NCI-H748 (cell line): Measurements from ENCODE around the gene TBX10.
"Not testable (repeated sequence)": the region's sequence is repeated elsewhere in the genome, so short reads cannot be mapped to it uniquely, and the experiment has no call there.

ENCODE experiments used
- DNase-seq: peaks from one replicate; lab custom pipeline; 2025; ENCODE audit not compliant: unreplicated experiment; lab: John Stamatoyannopoulos, UW

TBX10 gene

DNA sequence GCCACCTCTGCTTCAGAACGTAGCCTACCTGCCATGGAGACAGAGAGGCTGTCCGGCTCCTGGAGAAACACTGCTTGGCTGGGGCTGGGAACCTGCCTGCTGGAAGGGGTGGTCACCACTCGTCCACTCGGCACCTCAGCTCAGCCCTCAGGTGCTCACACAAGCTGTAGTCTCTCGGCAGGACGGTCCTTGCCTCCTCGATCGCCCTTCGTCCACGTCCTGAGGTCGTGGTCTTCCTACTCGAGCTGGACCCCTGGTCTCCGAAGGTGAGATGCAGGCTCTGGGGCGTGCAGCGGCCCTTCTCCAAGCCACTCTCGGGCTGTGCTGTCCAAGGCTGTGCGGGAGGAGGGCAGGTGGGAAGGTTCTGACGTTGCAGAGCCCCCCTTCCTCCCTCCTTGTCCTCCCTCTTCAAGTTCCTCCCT lies at the start of gene TBX10:
TSS of gene TBX10 (minus strand) at position 326 of the 422 bp plus-strand sequence. CDS start at position 35, 291 bp downstream.
- DNase-seq: no peak

DNA sequence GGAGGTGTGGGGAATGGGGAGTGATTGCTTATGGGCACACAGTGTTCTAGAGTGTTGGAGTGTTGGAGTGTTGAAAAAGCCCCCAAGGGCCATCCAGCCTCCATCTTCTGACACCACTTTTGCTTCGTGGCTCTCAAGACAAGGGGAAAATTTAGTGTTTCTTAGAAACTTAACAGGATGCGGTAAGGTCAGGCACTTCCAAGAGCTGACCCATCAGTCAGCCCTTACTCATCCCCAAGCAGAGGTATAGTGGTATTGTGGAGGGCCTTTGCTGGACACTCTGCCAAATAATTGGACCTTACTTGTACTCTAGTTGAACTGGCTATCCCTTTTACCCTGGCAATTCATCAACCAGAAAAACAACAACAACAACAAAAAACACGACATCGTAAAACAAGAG lies 49.6 kb upstream of the TBX10 start:
- no peak for DNase-seq

DNA sequence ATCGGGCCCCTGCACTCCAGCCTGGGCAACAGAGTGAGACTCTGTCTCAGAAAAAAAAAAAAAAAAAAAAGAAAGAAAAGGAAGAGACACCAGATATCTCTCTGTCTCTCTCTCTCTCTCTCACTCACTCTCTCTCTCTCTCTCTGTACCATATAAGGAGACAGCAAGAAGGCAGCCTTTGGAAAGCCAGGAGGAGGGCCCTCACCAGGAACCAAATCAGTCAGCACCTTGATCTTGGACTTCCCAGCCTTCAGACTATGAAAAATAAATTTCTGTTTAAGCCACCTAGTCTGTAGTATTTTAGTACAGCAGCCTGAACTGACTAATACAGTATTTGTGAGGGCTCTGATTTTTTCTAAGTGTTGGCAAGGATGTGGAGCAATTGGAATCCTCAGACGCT lies 48.4 kb upstream of the TBX10 start:
- no peak for DNase-seq

DNA sequence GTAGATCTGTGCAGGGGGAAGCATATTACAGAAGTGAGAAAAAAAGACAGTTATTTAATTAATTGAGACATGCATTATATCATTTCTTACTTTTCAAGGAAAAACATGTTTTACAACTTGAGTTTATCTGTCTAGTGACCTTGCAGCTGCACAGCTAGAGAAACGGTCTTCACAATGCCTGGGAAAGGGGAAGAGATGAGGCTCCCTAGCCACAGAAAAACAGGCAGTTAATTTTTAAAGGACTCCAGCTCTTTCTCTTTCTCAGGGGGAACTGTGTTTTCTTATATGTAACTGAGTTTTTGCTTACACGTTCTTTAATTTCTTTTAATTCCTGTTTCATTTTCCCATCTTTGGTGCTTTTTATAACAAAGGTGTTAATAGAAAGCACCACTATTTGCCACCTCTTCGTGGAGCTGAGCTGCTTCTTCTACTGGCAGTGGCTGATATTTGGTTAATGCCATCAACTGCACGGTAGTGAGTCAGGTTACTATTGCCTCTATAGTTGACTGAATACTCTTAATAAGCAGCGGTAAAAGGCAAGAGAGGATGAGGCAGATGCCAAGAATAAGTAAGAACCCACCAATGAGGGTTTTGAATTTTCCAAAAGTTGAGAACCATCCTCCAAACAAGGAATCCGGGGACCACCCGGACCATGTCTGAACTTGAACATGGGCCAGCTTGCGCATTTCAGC lies 46.2 kb upstream of the TBX10 start:
- not testable (repeated sequence) for DNase-seq

DNA sequence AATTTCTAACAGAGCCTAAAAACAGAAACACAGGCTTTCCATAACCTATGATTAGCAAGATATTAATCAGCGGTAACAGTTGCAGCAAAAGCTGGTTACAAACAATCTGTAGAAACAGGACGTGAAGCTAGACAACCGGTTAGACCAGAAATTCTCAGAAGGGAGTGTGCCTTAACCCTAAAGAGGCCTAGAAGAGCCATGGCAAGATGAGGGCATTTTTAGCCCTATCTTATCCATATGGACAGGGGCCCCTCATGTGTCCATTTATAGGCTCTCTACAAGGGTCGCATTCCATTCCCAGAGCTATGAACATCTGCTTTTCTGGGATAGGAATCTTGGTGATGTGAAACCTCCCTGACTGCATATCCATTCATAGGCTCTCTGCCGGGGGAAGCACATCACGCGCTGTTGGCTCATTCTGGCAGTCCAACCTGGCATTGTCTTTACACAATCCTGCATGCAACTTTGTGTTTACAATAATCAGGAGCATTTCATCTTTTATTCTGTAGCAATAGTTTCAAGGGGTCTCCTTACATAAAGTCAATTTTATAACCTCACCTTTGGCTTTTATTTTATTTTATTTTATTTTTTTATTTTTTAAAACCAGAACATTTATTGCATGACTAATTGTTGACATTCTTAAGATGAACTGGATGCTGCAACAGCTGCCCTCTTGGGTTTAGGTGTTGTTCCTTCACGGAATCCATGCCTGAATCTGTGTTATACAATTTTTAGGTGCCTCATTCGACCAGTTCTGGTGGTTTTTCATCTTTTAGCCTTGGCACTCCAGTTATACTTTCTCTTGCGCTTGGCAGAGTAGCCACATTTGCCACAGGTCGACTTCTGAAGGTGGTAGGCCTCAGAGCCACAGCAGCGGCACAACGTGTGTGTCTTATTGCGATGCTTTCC lies 42.8 kb upstream of the TBX10 start:
- peak; percentile 46 for DNase-seq

DNA sequence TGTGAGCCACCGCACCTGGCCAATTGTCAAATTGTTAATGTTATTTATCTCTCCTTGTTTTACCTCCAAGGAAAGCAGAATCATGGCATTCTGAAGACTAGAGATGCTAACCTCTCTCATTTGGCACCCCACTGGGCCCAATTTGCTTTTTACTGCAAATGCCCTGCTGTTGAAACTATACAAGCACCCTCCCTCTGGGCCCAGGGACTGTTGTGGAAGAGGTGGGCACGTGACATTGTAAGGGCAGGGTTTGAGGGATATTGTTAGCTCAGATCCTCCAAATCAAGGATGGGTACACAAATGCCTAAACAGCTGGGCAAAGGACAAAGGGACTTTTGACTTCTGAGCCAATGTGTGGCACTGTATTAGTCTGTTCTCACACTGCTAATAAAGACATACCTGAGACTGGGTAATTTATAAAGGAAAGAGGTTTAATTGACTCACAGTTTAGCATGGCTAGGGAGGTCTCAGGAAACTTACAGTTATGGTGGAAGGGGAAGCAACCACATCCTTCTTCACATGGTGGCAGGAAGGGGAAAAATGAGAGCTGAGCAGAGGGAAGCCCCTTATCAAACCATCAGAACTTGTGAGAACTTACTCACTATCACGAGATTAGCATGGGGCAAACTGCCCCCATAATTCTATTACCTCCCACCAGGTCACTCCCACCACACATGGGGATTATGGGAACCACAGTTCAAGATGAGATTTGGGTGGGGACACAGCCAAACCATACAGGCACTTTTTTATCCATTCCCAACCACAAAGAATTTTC lies 41.3 kb upstream of the TBX10 start:
- DNase-seq: peak; percentile 67

DNA sequence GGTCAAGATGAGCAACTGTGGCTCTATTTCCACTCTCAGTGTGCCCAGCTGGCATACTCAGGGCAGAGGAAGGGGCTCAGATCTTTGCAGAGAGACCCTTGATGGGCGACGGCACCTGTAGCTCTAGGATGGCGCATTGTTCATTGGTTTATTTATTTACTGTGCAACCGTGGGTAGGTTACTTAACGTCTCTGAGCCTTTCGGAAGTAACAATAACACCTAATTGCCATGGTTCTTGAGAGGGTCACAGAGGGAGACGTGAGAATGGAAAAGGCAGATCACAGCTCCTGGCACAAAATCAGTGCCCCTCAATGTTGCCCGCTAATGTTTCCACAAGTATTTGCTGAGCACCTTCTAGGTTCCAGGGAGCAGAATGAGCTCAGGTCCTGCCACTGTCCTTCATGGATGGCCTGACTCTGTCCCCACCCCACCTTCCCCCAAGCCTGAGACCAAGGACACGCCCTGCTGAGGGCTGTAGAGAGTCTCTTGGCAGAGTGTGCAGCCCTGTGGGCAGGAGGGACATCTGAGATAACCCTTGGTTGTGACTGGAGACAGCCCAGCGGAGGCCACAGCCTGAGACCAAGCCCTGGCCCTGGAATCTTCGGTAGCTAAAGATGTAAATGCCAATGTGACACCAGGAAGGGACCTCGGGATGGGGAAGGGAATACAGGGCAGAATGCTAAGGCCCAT lies 35.6 kb upstream of the TBX10 start:
- no peak for DNase-seq

DNA sequence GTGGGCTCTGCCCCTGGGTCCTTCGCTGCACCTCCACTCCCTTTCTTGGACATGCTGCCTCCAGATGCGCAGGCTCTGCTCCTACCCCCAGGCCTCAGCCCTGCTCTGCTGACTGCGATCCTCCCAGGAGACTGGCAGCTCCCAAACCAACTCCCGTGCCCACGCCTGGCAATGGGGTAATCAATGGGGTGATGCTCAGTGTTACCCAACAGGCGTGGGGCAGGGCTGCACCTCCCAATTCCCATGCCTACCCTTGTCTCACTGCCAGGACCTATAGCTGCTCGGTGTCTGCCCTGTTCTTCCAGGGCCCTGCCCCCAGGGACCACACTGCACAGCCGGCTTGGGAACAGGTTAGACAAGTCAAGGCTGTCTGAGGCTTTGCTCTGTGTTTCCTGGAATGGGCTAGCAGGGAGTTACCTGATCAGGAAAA lies 34.9 kb upstream of the TBX10 start, which contains the start of gene ALDH3B2:
TSS of gene ALDH3B2 (minus strand) at position 182 of the 430 bp plus-strand sequence. CDS start 7,688 bp downstream, outside the sequence.
- DNase-seq: peak; percentile 17

DNA sequence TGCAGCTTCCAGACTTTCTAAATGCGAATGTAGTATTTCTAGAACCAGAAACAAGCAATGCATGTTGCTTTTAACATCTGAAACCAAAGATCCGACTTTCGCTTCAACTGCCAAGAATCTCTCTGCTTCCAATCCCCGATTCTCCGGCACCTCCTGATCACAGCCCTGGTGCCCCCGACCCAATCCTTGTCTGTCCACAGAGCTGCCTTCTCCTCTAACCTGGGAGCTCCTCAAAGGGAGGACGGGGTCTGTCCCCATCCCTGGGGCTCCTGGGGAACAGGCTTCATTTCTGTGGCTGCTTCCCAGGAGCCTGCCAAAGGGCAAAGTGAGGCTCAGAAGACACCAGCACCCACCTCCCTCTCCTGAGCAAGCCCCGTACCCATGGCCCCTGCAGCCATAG lies 34.3 kb upstream of the TBX10 start:
- DNase-seq: no peak

DNA sequence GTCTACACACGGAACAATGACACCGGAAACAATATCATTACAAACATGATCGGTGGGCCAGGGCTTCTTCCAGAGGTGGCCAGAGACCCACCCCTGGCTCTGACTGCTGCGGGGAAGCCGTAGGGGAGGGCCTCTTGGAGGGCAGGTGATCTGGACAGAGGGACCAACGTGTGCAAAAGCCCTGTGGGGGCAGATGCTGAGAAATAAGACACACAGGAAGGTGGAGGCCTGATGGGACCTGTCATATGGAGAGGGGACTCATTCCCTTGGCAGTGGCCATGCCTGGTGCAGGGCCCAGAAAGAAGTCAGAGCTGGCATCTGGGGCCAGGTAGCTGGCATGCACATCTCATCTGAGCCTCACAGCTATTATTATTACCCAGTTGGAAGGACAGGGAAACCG lies 33.8 kb upstream of the TBX10 start:
- no peak for DNase-seq

DNA sequence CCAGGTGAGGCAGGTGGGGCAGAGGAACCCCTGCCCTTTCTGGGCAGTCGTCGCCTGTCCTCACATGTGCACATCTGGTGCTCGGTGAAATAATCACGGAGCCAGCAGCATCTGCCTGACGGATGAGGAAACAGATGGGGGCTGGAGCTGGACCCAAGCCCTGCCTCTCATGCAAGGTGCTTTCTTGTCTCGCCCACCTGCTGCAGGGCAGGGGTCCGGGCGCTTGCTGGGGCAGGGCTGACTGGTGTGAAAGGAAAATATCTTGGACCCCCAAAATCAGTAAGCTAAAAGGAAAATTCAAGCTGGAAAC lies 31.6 kb upstream of the TBX10 start:
- no peak for DNase-seq

DNA sequence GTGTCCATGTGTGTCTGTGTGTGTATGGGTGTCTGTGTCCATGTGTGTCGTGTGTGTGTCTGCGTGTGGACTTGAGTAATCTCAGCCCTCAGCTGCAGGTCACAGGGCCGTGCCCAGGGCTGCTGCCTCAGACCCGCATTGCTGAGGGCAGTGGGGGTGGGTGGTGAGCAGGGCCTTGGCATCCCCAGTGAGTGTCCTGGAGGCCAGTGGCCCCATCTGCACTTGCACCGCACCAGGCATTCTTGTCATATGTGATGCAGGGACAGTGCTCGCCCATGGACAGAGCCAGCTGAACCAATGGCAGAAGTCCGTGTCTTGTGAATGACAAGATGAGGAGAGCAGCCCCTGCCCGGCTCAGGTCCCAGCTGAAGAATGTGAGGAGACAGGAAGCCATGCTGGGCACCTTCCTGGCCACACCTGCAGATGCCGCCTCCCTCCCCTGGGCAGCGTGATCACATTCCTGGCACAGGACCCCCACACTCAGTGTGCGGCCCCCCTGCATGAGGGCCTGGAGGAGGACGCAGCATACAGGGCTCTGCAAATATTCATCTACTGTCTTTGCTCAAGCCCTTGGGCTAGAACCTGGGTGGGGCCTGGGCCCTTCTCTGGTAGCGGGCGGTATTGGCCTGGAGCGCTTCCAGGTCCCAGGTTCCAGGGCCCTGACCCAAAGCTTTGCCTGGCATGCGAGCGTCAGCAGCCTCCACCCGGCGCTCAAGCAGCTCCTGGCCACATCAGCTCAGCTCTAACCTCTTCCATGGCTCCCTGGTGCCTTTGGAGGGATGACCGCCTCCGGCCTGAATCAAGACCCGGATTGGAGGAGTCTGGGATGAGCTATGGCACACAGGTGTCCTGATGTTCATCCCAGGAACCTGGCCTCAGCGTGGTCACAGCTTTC lies 31.0 kb upstream of the TBX10 start:
- no peak for DNase-seq

DNA sequence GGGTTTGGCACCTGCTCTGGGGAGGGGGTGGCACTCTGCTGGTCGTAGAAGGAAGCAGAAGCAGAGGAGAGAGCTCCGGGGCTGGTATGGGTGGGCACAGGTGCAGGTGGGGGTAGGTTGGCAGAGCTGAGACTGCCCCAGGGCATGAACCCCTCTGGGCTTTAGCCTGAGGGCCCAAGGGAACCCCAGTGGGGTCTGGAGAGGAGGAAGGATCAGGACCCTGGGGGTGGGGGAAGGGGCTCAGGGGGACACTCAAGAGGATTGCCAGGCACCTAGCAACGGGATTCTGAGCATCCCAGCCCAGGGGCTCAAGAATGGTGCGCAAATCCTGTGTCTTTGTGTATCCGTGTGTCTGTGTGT lies 28.6 kb upstream of the TBX10 start:
- no peak for DNase-seq

DNA sequence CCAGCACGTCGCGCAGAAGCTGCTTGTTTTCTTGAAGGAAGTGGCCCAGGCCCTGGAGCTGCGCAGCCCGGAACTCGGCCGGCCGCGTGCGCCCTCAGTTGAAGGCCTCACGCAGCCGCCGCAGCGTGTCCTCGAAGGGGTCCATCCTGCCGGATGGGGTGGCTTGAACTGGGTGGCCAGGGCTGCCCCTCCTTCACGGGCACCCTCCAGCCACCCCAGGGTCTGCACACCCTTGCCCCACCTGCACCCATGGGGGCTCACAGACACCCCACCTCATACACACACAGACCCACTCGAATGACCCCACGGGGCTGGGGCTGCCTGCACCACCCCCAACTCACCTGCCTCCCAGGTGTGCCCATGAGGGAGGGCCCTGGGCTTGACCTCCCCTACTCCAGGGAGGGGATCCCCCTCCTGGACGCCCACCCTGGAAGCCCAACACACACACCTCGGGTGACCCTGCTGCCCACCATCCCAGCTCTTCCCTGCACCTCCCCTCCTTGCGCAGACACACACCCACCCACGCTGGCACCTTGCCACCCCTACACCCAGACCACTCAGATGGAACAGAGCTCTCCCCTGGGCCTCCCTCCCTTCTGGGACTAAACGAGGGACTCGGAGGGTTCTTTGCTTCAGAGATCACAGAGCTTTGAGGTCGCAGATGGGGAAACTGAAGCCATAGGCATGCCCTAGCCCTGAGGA lies 28.1 kb upstream of the TBX10 start:
- no peak for DNase-seq

DNA sequence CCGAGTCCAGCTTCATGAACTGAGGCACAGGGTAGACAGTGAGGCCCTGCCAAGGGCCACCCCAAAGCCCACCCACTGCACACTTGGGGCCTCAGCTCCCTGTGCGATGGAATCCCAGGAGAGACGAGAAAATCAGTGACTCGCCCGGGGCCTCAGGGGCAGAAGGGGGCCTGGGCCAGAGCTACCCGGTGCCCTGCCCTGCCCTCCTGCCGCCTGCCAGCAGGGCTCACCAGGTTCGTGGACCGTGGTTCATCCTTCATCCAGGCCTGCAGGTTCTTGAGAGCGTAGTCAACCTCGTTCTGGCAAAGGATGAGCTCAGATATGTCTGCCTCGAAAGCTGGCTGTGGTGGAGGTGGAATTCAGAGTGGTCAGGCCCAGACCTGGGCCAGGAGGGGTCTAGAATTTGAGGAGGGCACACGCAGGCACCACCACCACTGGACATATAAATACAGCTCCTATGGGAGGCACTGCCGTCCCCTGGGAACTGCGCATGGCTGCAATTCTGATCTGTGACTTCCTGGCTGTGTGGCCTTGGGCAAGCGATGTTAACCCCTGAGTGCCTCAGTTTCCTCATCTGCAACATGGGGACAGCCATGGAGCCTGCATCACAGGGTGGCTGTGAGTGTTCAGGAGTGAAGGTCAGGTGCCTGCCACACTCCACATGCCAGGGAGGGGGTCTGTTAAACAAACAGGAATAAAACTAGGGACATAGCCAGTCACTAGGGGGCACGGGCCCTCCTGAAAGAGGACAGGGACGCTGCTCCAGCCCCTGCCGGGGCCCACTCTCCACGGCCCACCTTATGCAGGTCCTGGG lies 27.3 kb upstream of the TBX10 start:
- DNase-seq: no peak

DNA sequence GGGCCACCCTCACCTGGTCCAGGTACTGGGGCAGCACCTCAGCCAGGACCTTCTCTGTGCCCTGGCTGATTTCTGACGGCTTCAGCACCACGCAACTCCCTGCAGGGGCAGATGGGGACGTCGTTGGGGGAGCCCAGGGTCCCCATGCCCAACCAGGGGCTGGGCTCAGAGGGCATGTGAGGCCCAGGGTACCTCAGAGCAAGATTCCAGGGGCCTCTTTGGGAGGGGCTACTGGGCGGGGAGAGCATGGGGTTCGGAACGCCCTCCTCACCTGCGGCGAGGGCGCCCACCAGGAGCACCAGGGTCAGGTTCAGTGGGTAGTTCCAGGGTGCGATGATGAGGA lies 26.7 kb upstream of the TBX10 start:
- DNase-seq: no peak

DNA sequence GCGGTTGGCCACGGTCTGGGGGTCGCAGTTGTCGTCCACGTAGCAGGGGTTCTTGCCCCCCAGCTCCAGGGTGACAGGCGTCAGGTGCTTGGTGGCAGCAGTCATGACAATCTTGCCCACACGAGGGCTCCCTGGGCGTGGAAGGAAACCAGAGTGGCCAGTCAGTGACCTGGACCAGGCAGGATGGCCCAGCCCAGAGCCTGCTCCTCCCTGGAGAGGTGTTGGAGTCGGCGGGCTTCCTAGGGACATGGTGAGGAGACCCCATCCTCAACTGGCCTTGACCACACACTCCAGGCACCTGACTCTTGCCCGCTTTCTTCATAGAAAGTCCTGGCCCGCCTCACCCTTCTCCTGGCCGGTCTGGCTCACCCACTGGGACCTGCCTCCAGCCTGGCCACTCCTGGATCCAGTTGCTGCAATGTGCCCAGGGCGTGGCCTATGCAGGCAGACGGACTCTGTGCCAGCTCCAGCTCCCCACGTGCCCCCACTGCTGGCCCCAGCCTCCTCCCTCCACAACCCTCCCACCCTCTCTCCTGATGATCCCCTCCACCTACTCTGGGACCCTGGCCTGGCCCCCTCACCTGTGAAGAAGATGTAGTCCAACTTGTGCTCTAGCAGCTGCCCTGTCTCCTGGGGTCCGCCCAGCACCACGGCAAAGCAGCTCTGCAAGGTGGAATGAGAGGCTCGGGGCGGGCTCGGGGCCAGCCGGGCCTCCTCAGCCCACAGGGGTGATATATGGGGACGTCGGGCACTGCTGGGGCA lies 26.2 kb upstream of the TBX10 start:
- DNase-seq: no peak
